ENCODE data around the gene BTRC. TPM values are rescaled to one million over a fixed set of nuclear protein-coding genes. Genes with fewer than 3 reads are reported as not detected.

BTRC gene
- total and polyA plus RNA-seq, 2 experiments from 2014 or later, result 8.4 to 11.4 TPM

GRCh38 chr10:101561068-101561915 lies 207.3 kb downstream of the BTRC start:
- in situ Hi-C loops (cut with MboI), result loop anchor here (10.0 kb wide), 1 partner anchor 346 kb away; no protein-coding TSS in a partner anchor
- H3K27ac ChIP-seq, result no peak overlapping the region
- TF ChIP-seq EZH2phosphoT487 (IDR thresholded peaks at IDR 0.05; ENCODE audit: insufficient read depth, low read depth), result no peak
- TF ChIP-seq EZH2 (IDR thresholded peaks at IDR 0.05; ENCODE audit: insufficient read depth, poor library complexity, severe bottlenecking), result no peak
- H3K4me1 ChIP-seq (ENCODE audit: insufficient read depth), result no peaks in the 10 kb centered on the region; the same call in 1 of the 2 replicates
- DNase-seq, result no peak
- no peak overlapping the region for H3K4me3 ChIP-seq
- no peaks in the 10 kb centered on the region for H3K36me3 ChIP-seq (ENCODE audit: low read depth)
- H3K4me2 ChIP-seq (ENCODE audit: unreplicated experiment), result no peak overlapping the region
- H3K9me2 ChIP-seq (ENCODE audit: insufficient read depth), result no peaks in the 10 kb centered on the region
- H3K79me2 ChIP-seq (ENCODE audit: insufficient read depth), result no peaks in the 10 kb centered on the region
- peaks cover 12% of the 10 kb centered on the region for H3K27me3 ChIP-seq (replicated peaks; ENCODE audit: insufficient read depth)
- H2AFZ ChIP-seq, result no peak overlapping the region
- WGBS, 2 experiments (ENCODE audit: low coverage in 1 of 2, low lambda C conversion rate in 2 of 2, missing lambda C conversion rate in 2 of 2), result 54 to 59% methylated on average over 15 of the region's 15 CpGs
- no peaks in the 10 kb centered on the region for H3F3A ChIP-seq (ENCODE audit: insufficient read depth)
- no peaks in the 10 kb centered on the region for H3K9me3 ChIP-seq (ENCODE audit: low read depth)
- no peak overlapping the region for H3K9ac ChIP-seq
- H4K20me1 ChIP-seq (ENCODE audit: insufficient read depth), result no peaks in the 10 kb centered on the region

DNA sequence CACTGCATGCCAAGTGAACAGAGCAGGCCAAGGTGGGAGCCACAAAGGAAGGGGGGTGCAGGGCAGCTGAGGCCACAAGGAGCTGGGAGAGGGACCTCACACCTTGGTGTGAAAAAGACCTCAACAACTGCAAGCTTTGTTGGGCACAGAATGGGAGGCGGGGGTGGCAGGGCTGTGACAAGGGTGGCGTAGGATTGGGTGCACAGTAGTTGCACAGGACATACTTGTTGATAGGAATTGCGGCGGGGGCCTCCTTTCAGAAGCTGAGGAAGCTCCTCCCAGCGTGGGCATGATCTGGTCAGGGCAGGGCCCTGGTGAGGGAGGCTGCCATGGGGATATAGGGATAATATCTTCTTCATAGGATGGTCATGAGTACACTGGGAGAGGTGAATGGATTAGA lies 208.3 kb downstream of the BTRC start:
- 55 to 56% methylated on average over 5 of the region's 5 CpGs for WGBS, 2 experiments (ENCODE audit: low coverage in 1 of 2, low lambda C conversion rate in 2 of 2, missing lambda C conversion rate in 2 of 2)
- H3K9me3 ChIP-seq (ENCODE audit: low read depth), result no peaks in the 10 kb centered on the region
- H3F3A ChIP-seq (ENCODE audit: insufficient read depth), result no peaks in the 10 kb centered on the region
- H4K20me1 ChIP-seq (ENCODE audit: insufficient read depth), result no peaks in the 10 kb centered on the region
- no peak overlapping the region for H3K4me2 ChIP-seq (ENCODE audit: unreplicated experiment)
- H3K27me3 ChIP-seq (replicated peaks; ENCODE audit: insufficient read depth), result peaks cover 16% of the 10 kb centered on the region
- H3K79me2 ChIP-seq (ENCODE audit: insufficient read depth), result no peaks in the 10 kb centered on the region
- no peak overlapping the region for H3K27ac ChIP-seq
- no peak overlapping the region for H2AFZ ChIP-seq
- TF ChIP-seq EZH2 (IDR thresholded peaks at IDR 0.05; ENCODE audit: insufficient read depth, poor library complexity, severe bottlenecking) (no peak), EZH2phosphoT487 (IDR thresholded peaks at IDR 0.05; ENCODE audit: insufficient read depth, low read depth) (no peak)
- no peak overlapping the region for H3K4me3 ChIP-seq
- no peak overlapping the region for H3K9ac ChIP-seq
- no peaks in the 10 kb centered on the region for H3K9me2 ChIP-seq (ENCODE audit: insufficient read depth)
- in situ Hi-C loops (cut with MboI), result loop anchor here (10.0 kb wide), 1 partner anchor 347 kb away; no protein-coding TSS in a partner anchor
- no peak for DNase-seq
- no peaks in the 10 kb centered on the region; the same call in 1 of the 2 replicates for H3K4me1 ChIP-seq (ENCODE audit: insufficient read depth)
- H3K36me3 ChIP-seq (ENCODE audit: low read depth), result no peaks in the 10 kb centered on the region

GRCh38 chr10:101563007-101563406 lies 209.0 kb downstream of the BTRC start:
- no peaks in the 10 kb centered on the region; the same call in 1 of the 2 replicates for H3K4me1 ChIP-seq (ENCODE audit: insufficient read depth)
- H3K27ac ChIP-seq, result no peak overlapping the region
- H3K79me2 ChIP-seq (ENCODE audit: insufficient read depth), result no peaks in the 10 kb centered on the region
- H3K9me2 ChIP-seq (ENCODE audit: insufficient read depth), result no peaks in the 10 kb centered on the region
- H4K20me1 ChIP-seq (ENCODE audit: insufficient read depth), result no peaks in the 10 kb centered on the region
- H3K36me3 ChIP-seq (ENCODE audit: low read depth), result no peaks in the 10 kb centered on the region
- no peak overlapping the region for H3K9ac ChIP-seq
- H2AFZ ChIP-seq, result no peak overlapping the region
- in situ Hi-C loops (cut with MboI), result loop anchor here (10.0 kb wide), 1 partner anchor 348 kb away; no protein-coding TSS in a partner anchor
- DNase-seq, result no peak
- no peak for TF ChIP-seq EZH2 (IDR thresholded peaks at IDR 0.05; ENCODE audit: insufficient read depth, poor library complexity, severe bottlenecking)
- TF ChIP-seq EZH2phosphoT487 (IDR thresholded peaks at IDR 0.05; ENCODE audit: insufficient read depth, low read depth), result no peak
- no peaks in the 10 kb centered on the region for H3F3A ChIP-seq (ENCODE audit: insufficient read depth)
- H3K9me3 ChIP-seq (ENCODE audit: low read depth), result no peaks in the 10 kb centered on the region
- no peak overlapping the region for H3K4me3 ChIP-seq
- H3K27me3 ChIP-seq (replicated peaks; ENCODE audit: insufficient read depth), result peaks cover 22% of the 10 kb centered on the region
- H3K4me2 ChIP-seq (ENCODE audit: unreplicated experiment), result no peak overlapping the region
- 54 to 63% methylated on average over 3 of the region's 3 CpGs for WGBS, 2 experiments (ENCODE audit: low coverage in 1 of 2, low lambda C conversion rate in 2 of 2, missing lambda C conversion rate in 2 of 2)

DNA sequence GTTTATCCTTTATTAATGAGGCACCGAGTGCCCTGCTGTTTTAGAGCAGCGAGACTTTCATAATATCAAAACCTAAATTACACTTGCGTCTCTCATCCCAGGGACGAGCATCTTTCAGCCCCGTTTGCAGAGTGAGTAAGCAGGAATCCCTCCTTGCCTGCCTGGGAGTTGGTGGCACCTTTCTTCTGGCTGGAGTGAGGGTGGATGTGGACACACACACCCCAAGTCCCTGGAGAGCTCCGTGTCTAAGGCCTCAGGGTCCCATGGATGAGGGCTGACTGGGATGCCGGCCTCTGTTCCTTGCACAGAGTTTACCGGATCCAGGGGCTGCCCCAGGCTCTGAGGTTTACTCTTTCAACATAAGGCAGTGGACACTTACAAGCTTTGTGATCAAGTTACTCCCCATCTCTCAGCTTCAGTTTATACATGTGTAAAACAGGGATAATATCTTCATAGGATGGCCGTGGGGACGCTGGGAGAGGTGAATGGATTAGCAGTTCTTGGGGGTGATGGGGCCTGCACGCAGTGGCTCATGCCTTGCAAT lies 209.6 kb downstream of the BTRC start:
- H3F3A ChIP-seq (ENCODE audit: insufficient read depth), result no peaks in the 10 kb centered on the region
- H3K4me1 ChIP-seq (ENCODE audit: insufficient read depth), result no peaks in the 10 kb centered on the region
- H3K79me2 ChIP-seq (ENCODE audit: insufficient read depth), result no peaks in the 10 kb centered on the region
- no peak overlapping the region for H3K9ac ChIP-seq
- H3K36me3 ChIP-seq (ENCODE audit: low read depth), result no peaks in the 10 kb centered on the region
- TF ChIP-seq EZH2phosphoT487 (IDR thresholded peaks at IDR 0.05; ENCODE audit: insufficient read depth, low read depth) (no peak), EZH2 (IDR thresholded peaks at IDR 0.05; ENCODE audit: insufficient read depth, poor library complexity, severe bottlenecking) (no peak)
- peaks cover 22% of the 10 kb centered on the region for H3K27me3 ChIP-seq (replicated peaks; ENCODE audit: insufficient read depth)
- no peaks in the 10 kb centered on the region for H3K9me2 ChIP-seq (ENCODE audit: insufficient read depth)
- H2AFZ ChIP-seq, result no peak overlapping the region
- no peaks in the 10 kb centered on the region for H4K20me1 ChIP-seq (ENCODE audit: insufficient read depth)
- H3K4me3 ChIP-seq, result no peak overlapping the region
- in situ Hi-C loops (cut with MboI), result loop anchor here (10.0 kb wide), 1 partner anchor 349 kb away; no protein-coding TSS in a partner anchor
- no peak overlapping the region for H3K4me2 ChIP-seq (ENCODE audit: unreplicated experiment)
- no peak for DNase-seq
- no peaks in the 10 kb centered on the region for H3K9me3 ChIP-seq (ENCODE audit: low read depth)
- WGBS, 2 experiments (ENCODE audit: low coverage in 1 of 2, low lambda C conversion rate in 2 of 2, missing lambda C conversion rate in 2 of 2), result 63 to 75% methylated on average over 11 of the region's 11 CpGs
- H3K27ac ChIP-seq, result no peak overlapping the region
